Breast epithelium (tissue), 3 donors: ENCODE results near the gene OR1F1.

Experiments used
- CTCF ChIP-seq, 3 donors: fragments of 450-650 bp; IDR thresholded peaks; one replicate each; pipeline ENCODE4 v1.5.1; 2016 to 2017; ENCODE audit warnings: antibody characterized with exemption in 3 of 3, mild to moderate bottlenecking in 3 of 3, moderate library complexity in 3 of 3
- POLR2A ChIP-seq: fragments of 450-650 bp; IDR thresholded peaks from one replicate; pipeline ENCODE4 v1.6.1; 2016; ENCODE audit warnings: antibody characterized with exemption, mild to moderate bottlenecking, moderate library complexity
- POLR2AphosphoS5 ChIP-seq, 3 donors: sonication (generic); formaldehyde crosslinking; IDR thresholded peaks; one replicate each; pipeline ENCODE4 v1.6.1; 2017; ENCODE audit warnings: antibody characterized with exemption in 3 of 3

- no peak for TF ChIP-seq CTCF (IDR thresholded peaks at IDR 0.05)
- no peak for TF ChIP-seq POLR2A
- peak in 2 of 3 donors; percentile 23 to 31 for TF ChIP-seq POLR2AphosphoS5 (IDR thresholded peaks at IDR 0.05)
Observed at GRCh38 chr16:3157229-3158025, 30.6 kb upstream of the OR1F1 start.
